ENCODE measurements around the gene LRGUK. TPM values are rescaled to one million over a fixed set of nuclear protein-coding genes. Genes with fewer than 3 reads are reported as not detected.

LRGUK gene
- total RNA-seq, 4 donors from 2014 or later = 0.10 TPM; not detected in 3

DNA sequence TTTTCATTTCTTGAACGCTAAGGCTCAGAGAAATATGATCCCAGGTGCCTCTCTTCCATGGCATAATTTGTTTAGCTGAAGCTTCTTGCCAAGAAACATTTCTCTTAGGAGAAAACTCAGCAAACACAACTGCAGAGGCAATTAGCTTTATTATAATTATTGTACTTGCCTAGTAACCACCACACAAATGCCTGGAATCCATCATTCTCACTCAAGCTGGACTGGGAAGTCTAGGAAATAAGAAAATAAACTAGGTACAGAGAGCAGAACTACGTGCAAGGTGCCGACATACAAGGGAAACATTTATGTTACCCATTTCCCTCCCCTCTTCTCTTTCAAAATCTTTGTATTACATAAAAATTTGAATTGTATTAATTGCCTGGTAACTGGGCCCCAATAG is 174.5 kb downstream of the LRGUK start:
- in situ Hi-C loops (cut with MboI; ENCODE audit: low sequenced_read_pairs in 4 of 4) (loop anchor here in 3 of 4 donors (25.0 kb wide), 2 partner anchors 1039 to 1211 kb away; partner anchors contain the start of genes EXOC4 (in 3 of the 3) and CNOT4 (in 1 of the 3)), intact Hi-C loops (cut with DNase I; ENCODE audit: low total_unique reads) (no loop called here)
- no peaks in the 10 kb centered on the region for H3K4me1 ChIP-seq
- H3K36me3 ChIP-seq = peaks cover 0 to 78% of the 10 kb centered on the region in 2 donors
- no peaks in the 10 kb centered on the region for H3K9me3 ChIP-seq
- no peak for DNase-seq
- no peaks in the 10 kb centered on the region for H3K27me3 ChIP-seq
- TF ChIP-seq, protein P1, sequence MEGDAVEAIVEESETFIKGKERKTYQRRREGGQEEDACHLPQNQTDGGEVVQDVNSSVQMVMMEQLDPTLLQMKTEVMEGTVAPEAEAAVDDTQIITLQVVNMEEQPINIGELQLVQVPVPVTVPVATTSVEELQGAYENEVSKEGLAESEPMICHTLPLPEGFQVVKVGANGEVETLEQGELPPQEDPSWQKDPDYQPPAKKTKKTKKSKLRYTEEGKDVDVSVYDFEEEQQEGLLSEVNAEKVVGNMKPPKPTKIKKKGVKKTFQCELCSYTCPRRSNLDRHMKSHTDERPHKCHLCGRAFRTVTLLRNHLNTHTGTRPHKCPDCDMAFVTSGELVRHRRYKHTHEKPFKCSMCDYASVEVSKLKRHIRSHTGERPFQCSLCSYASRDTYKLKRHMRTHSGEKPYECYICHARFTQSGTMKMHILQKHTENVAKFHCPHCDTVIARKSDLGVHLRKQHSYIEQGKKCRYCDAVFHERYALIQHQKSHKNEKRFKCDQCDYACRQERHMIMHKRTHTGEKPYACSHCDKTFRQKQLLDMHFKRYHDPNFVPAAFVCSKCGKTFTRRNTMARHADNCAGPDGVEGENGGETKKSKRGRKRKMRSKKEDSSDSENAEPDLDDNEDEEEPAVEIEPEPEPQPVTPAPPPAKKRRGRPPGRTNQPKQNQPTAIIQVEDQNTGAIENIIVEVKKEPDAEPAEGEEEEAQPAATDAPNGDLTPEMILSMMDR (IDR thresholded peaks at IDR 0.05 in 4 of 5, conservative IDR thresholded peaks at IDR 0.05 in 1 of 5) = no peak
- TF ChIP-seq POLR2A (IDR thresholded peaks at IDR 0.05) = no peak
- no peak overlapping the region for H3K27ac ChIP-seq
- ATAC-seq = no peak
- no peak overlapping the region for H3K4me3 ChIP-seq

DNA sequence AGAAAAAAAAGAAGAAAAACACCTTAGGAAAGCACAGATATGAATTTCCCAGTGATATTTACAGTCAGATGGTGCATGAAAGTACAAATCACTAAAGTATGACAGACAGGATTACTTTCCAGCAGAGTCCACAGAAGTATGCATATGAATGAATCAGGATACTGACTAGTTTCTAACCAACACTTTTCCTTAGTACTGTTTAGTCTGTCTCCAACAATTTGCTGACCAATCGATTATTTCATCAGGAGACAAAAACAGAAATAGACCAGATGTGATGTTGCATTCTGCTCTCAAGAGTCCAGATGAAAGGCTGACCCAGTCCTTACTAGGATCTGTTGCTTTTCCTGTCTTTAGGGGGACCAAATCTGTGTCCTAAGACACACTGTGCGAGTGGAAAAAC is 175.0 kb downstream of the LRGUK start:
- ATAC-seq (no peak), DNase-seq (no peak)
- H3K27me3 ChIP-seq = no peaks in the 10 kb centered on the region
- no peaks in the 10 kb centered on the region for H3K9me3 ChIP-seq
- no peaks in the 10 kb centered on the region for H3K4me1 ChIP-seq
- H3K27ac ChIP-seq = no peak overlapping the region
- in situ Hi-C loops (cut with MboI; ENCODE audit: low sequenced_read_pairs in 4 of 4) = loop anchor here in 3 of 4 donors (25.0 kb wide), 2 partner anchors 1040 to 1210 kb away; partner anchors contain the start of genes EXOC4 (in 3 of the 3) and CNOT4 (in 1 of the 3)
- no peak overlapping the region for H3K4me3 ChIP-seq
- intact Hi-C loops (cut with DNase I; ENCODE audit: low total_unique reads) = no loop called here
- no peak for TF ChIP-seq POLR2A (IDR thresholded peaks at IDR 0.05)
- TF ChIP-seq, protein P1 (IDR thresholded peaks at IDR 0.05 in 4 of 5, conservative IDR thresholded peaks at IDR 0.05 in 1 of 5) = no peak
- H3K36me3 ChIP-seq = peaks cover 0 to 74% of the 10 kb centered on the region in 2 donors

DNA sequence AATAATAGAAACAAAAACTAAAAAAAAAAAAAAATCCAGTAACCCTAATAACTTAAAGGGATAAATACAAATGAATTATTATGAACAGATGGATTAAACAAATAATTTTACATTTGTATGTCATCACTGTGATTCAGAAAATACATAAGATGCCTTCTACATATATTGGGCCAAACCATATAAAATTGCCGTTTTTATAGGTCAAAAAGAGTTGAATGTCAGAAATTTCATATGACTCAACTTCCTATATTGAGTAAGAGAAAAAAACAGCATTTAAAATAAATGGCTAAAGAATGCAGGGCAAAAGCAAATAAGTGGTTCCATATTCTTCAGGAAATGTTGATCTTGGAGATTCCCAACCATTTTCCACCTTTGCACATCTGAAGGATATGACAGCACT is 180.2 kb downstream of the LRGUK start:
- intact Hi-C loops (cut with DNase I; ENCODE audit: low total_unique reads) (no loop called here), in situ Hi-C loops (cut with MboI; ENCODE audit: low sequenced_read_pairs in 4 of 4) (loop anchor here in 3 of 4 donors (25.0 kb wide), 2 partner anchors 1045 to 1205 kb away; partner anchors contain the start of genes EXOC4 (in 3 of the 3) and CNOT4 (in 1 of the 3))
- H3K27me3 ChIP-seq = no peaks in the 10 kb centered on the region
- peaks cover 0 to 22% of the 10 kb centered on the region in 2 donors for H3K36me3 ChIP-seq
- H3K4me3 ChIP-seq = no peak overlapping the region
- H3K9me3 ChIP-seq = no peaks in the 10 kb centered on the region
- TF ChIP-seq POLR2A (IDR thresholded peaks at IDR 0.05) = no peak
- TF ChIP-seq, protein P1 (IDR thresholded peaks at IDR 0.05 in 4 of 5, conservative IDR thresholded peaks at IDR 0.05 in 1 of 5) = no peak
- ATAC-seq (no peak), DNase-seq (no peak)
- H3K4me1 ChIP-seq = no peaks in the 10 kb centered on the region
- no peak overlapping the region for H3K27ac ChIP-seq

DNA sequence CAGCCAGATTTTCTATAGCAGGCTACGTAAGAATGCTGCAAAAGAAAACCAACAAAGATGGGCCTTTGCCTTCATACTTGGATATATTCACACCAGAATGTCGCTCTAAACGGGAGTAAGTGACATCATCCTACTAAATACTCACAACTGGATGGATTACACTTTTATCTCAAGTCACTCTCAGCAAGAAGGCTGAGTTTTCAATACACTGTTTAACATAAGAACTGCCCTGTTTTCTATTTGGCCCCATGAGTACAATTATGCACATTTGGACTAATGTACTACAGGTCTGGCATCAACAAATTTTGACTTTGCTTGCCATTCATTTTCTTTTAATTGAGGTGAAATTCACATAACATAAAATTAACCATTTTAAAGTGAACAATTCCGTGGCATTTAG is 181.4 kb downstream of the LRGUK start:
- H3K4me3 ChIP-seq = no peak overlapping the region
- intact Hi-C loops (cut with DNase I; ENCODE audit: low total_unique reads) (no loop called here), in situ Hi-C loops (cut with MboI; ENCODE audit: low sequenced_read_pairs in 4 of 4) (loop anchor here in 3 of 4 donors (25.0 kb wide), 2 partner anchors 1046 to 1204 kb away; partner anchors contain the start of genes EXOC4 (in 3 of the 3) and CNOT4 (in 1 of the 3))
- no peaks in the 10 kb centered on the region for H3K27me3 ChIP-seq
- H3K36me3 ChIP-seq = peaks cover 0 to 13% of the 10 kb centered on the region in 2 donors
- ATAC-seq = no peak
- no peaks in the 10 kb centered on the region for H3K9me3 ChIP-seq
- no peak for DNase-seq
- H3K4me1 ChIP-seq = no peaks in the 10 kb centered on the region
- TF ChIP-seq POLR2A (IDR thresholded peaks at IDR 0.05) = no peak
- TF ChIP-seq, protein P1 (IDR thresholded peaks at IDR 0.05 in 4 of 5, conservative IDR thresholded peaks at IDR 0.05 in 1 of 5) = no peak
- H3K27ac ChIP-seq = no peak overlapping the region
